HUDEP-2 (cell line): ENCODE results near the gene CAMK2B.

ENCODE experiments used
- DNase-seq, 76 experiments: peaks; one replicate each; lab custom pipeline; 2025; ENCODE audit not compliant: unreplicated experiment in 76 of 76; lab: John Stamatoyannopoulos, UW

The CAMK2B gene

GRCh38 chr7:44235582-44236332 is 89.6 kb downstream of the CAMK2B start:
- no peak for DNase-seq

- DNase-seq = no peak
These were observed 90.3 kb downstream of the CAMK2B start for GRCh38 chr7:44235066-44235465.

GRCh38 chr7:44232901-44233715 is 92.3 kb downstream of the CAMK2B start:
- no peak for DNase-seq

GRCh38 chr7:44232396-44232795 is 93.0 kb downstream of the CAMK2B start:
- no peak for DNase-seq

GRCh38 chr7:44231088-44231487 is 94.3 kb downstream of the CAMK2B start:
- DNase-seq = no peak

GRCh38 chr7:44230286-44230685 is 95.1 kb downstream of the CAMK2B start:
- DNase-seq = no peak

GRCh38 chr7:44229546-44230105 is 95.8 kb downstream of the CAMK2B start:
- no peak for DNase-seq

GRCh38 chr7:44228571-44229350 is 96.6 kb downstream of the CAMK2B start:
- no peak for DNase-seq

GRCh38 chr7:44227911-44228310 is 97.5 kb downstream of the CAMK2B start:
- no peak for DNase-seq

- DNase-seq = no peak
These were observed 99.0 kb downstream of the CAMK2B start for GRCh38 chr7:44226396-44226753.

GRCh38 chr7:44225566-44226395 is 99.6 kb downstream of the CAMK2B start:
- DNase-seq = no peak

- DNase-seq = no peak
These were observed 100.3 kb downstream of the CAMK2B start for GRCh38 chr7:44224974-44225565.

GRCh38 chr7:44224080-44224973 is 101.1 kb downstream of the CAMK2B start:
- no peak for DNase-seq

GRCh38 chr7:44223362-44224079 is 101.9 kb downstream of the CAMK2B start:
- DNase-seq = peak in 1 of 76 experiments; percentile 11

- DNase-seq = no peak
These were observed 102.6 kb downstream of the CAMK2B start for GRCh38 chr7:44222776-44223261.

GRCh38 chr7:44222074-44222473 is 103.3 kb downstream of the CAMK2B start:
- no peak for DNase-seq

GRCh38 chr7:44221231-44221791 is 104.1 kb downstream of the CAMK2B start:
- DNase-seq = no peak
